ENCODE results near the gene TRUB1. TPM values are rescaled to one million over a fixed set of nuclear protein-coding genes. Genes with fewer than 3 reads are reported as not detected.

TRUB1 gene
- polyA plus RNA-seq, 1 of the 3 experiments (the other 2 are of a cell fraction): 9.9 TPM

GRCh38 chr10:114967071-114967470 lies 29.1 kb downstream of the TRUB1 start:
- Histone ChIP-seq H3K4me2 (no peak overlapping the region), H3F3A (replicated peaks; ENCODE audit: insufficient read depth) (peaks cover 4% of the 10 kb centered on the region), H3K9me3 (no peaks in the 10 kb centered on the region), H3K4me1 (ENCODE audit: control insufficient read depth in 1 of 2, insufficient read depth in 2 of 2, low read depth in 1 of 2, low read length in 1 of 2) (peaks cover 0 to 3% of the 10 kb centered on the region in 2 experiments; a peak in 2 of 4 replicates), H3K4me3 (ENCODE audit: low read depth in 2 of 2, low read length in 1 of 2) (no peak overlapping the region), H2AFZ (ENCODE audit: low read depth) (no peak overlapping the region), H3K36me3 (replicated peaks in 1 of 2; ENCODE audit: control insufficient read depth in 1 of 2, insufficient read depth in 2 of 2, low read length in 1 of 2) (peaks cover 9 to 38% of the 10 kb centered on the region in 2 experiments), H3K27me3 (ENCODE audit: insufficient read depth) (no peaks in the 10 kb centered on the region), H4K20me1 (ENCODE audit: insufficient read depth) (no peaks in the 10 kb centered on the region; the same call in 1 of the 2 replicates), H3K9ac (no peak overlapping the region), H3K27ac (ENCODE audit: low read depth in 2 of 2, low read length in 1 of 2) (peak overlapping the region in 1 of 2 experiments; percentile 43; a peak in 2 of 4 replicates), H3K79me2 (ENCODE audit: insufficient read depth) (peaks cover 65% of the 10 kb centered on the region), H3K9me2 (no peaks in the 10 kb centered on the region)
- no peak for DNase-seq
- POLR2A ChIA-PET: interaction anchor here (2.0 kb wide), 1 partner anchor 29 kb away, joined by 4 read pairs; the partner anchor contains the start of gene TRUB1
- 57% methylated on average over 2 of the region's 2 CpGs for whole genome bisulfite sequencing (ENCODE audit: low lambda C conversion rate)
- TF ChIP-seq FOXM1 (IDR thresholded peaks at IDR 0.05; ENCODE audit: low read depth): no peak
- no peak for TF ChIP-seq POLR2AphosphoS5 (IDR thresholded peaks at IDR 0.05; ENCODE audit: low read depth, low read length)
- TF ChIP-seq, protein P1, sequence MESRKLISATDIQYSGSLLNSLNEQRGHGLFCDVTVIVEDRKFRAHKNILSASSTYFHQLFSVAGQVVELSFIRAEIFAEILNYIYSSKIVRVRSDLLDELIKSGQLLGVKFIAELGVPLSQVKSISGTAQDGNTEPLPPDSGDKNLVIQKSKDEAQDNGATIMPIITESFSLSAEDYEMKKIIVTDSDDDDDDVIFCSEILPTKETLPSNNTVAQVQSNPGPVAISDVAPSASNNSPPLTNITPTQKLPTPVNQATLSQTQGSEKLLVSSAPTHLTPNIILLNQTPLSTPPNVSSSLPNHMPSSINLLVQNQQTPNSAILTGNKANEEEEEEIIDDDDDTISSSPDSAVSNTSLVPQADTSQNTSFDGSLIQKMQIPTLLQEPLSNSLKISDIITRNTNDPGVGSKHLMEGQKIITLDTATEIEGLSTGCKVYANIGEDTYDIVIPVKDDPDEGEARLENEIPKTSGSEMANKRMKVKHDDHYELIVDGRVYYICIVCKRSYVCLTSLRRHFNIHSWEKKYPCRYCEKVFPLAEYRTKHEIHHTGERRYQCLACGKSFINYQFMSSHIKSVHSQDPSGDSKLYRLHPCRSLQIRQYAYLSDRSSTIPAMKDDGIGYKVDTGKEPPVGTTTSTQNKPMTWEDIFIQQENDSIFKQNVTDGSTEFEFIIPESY (IDR thresholded peaks at IDR 0.05; ENCODE audit: borderline replicate concordance, low read depth): no peak
- TF ChIP-seq MEF2A (IDR thresholded peaks at IDR 0.05; ENCODE audit: borderline replicate concordance, low read depth): no peak
- no peak for TF ChIP-seq TEAD4 (IDR thresholded peaks at IDR 0.05; ENCODE audit: borderline replicate concordance, insufficient read depth)
- no peak for TF ChIP-seq CTCF (IDR thresholded peaks at IDR 0.05)
- no peak for TF ChIP-seq EP300 (IDR thresholded peaks at IDR 0.05; ENCODE audit: borderline replicate concordance in 1 of 2, low read depth in 1 of 2, low read length in 1 of 2)
- TF ChIP-seq, protein P2, sequence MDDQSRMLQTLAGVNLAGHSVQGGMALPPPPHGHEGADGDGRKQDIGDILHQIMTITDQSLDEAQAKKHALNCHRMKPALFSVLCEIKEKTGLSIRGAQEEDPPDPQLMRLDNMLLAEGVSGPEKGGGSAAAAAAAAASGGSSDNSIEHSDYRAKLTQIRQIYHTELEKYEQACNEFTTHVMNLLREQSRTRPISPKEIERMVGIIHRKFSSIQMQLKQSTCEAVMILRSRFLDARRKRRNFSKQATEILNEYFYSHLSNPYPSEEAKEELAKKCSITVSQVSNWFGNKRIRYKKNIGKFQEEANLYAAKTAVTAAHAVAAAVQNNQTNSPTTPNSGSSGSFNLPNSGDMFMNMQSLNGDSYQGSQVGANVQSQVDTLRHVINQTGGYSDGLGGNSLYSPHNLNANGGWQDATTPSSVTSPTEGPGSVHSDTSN (IDR thresholded peaks at IDR 0.05): no peak
- TF ChIP-seq ELF1 (IDR thresholded peaks at IDR 0.05): no peak
- CTCF ChIA-PET: interaction anchor here (0.7 to 1.5 kb wide), 2 partner anchors 12 to 19 kb away, joined by 3 read pairs; no protein-coding TSS in a partner anchor

GRCh38 chr10:114970515-114970914 lies 32.5 kb downstream of the TRUB1 start:
- no peak overlapping the region for H3K4me3 ChIP-seq (ENCODE audit: low read depth in 2 of 2, low read length in 1 of 2)
- no peaks in the 10 kb centered on the region for H3K9me2 ChIP-seq
- no peak overlapping the region for H3K9ac ChIP-seq
- peak overlapping the region in 1 of 2 experiments; percentile 39; a peak in 1 of 4 replicates for H3K27ac ChIP-seq (ENCODE audit: low read depth in 2 of 2, low read length in 1 of 2)
- H3K27me3 ChIP-seq (ENCODE audit: insufficient read depth): no peaks in the 10 kb centered on the region
- H3F3A ChIP-seq (replicated peaks; ENCODE audit: insufficient read depth): peaks cover 4% of the 10 kb centered on the region
- TF ChIP-seq RXRA (IDR thresholded peaks at IDR 0.05; ENCODE audit: borderline replicate concordance, low read depth) (no peak), FOXM1 (IDR thresholded peaks at IDR 0.05; ENCODE audit: low read depth) (no peak), NRF1 (IDR thresholded peaks at IDR 0.05; ENCODE audit: low read depth, low read length) (no peak), GABPA (IDR thresholded peaks at IDR 0.05; ENCODE audit: low read depth) (no peak), JUND (IDR thresholded peaks at IDR 0.05) (no peak), SIN3A (IDR thresholded peaks at IDR 0.05; ENCODE audit: borderline replicate concordance, low read depth, low read length) (no peak), FOXJ3 (CRISPR knock-in tag; IDR thresholded peaks at IDR 0.05) (no peak), TEAD4 (IDR thresholded peaks at IDR 0.05; ENCODE audit: borderline replicate concordance, insufficient read depth) (no peak)
- TF ChIP-seq, protein P3, sequence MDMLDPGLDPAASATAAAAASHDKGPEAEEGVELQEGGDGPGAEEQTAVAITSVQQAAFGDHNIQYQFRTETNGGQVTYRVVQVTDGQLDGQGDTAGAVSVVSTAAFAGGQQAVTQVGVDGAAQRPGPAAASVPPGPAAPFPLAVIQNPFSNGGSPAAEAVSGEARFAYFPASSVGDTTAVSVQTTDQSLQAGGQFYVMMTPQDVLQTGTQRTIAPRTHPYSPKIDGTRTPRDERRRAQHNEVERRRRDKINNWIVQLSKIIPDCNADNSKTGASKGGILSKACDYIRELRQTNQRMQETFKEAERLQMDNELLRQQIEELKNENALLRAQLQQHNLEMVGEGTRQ (IDR thresholded peaks at IDR 0.05; ENCODE audit: borderline replicate concordance, low read depth, low read length): no peak
- TF ChIP-seq, protein P4, sequence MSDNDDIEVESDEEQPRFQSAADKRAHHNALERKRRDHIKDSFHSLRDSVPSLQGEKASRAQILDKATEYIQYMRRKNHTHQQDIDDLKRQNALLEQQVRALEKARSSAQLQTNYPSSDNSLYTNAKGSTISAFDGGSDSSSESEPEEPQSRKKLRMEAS (IDR thresholded peaks at IDR 0.05; ENCODE audit: low read depth): no peak
- CTCF ChIA-PET: interaction anchor here (0.9 to 1.4 kb wide), 3 partner anchors 14 to 92 kb away, joined by 3 read pairs; no protein-coding TSS in a partner anchor
- POLR2A ChIA-PET: no interaction called here
- H3K79me2 ChIP-seq (ENCODE audit: insufficient read depth): peaks cover 35% of the 10 kb centered on the region
- peaks cover 27 to 40% of the 10 kb centered on the region in 2 experiments for H3K36me3 ChIP-seq (replicated peaks in 1 of 2; ENCODE audit: control insufficient read depth in 1 of 2, insufficient read depth in 2 of 2, low read length in 1 of 2)
- WGBS (ENCODE audit: low lambda C conversion rate): 85% methylated on average over 4 of the region's 4 CpGs
- no peak overlapping the region for H2AFZ ChIP-seq (ENCODE audit: low read depth)
- H3K4me2 ChIP-seq: no peak overlapping the region
- no peaks in the 10 kb centered on the region; the same call in 1 of the 2 replicates for H4K20me1 ChIP-seq (ENCODE audit: insufficient read depth)
- no peak for DNase-seq
- peaks cover 0 to 3% of the 10 kb centered on the region in 2 experiments; a peak in 2 of 4 replicates for H3K4me1 ChIP-seq (ENCODE audit: control insufficient read depth in 1 of 2, insufficient read depth in 2 of 2, low read depth in 1 of 2, low read length in 1 of 2)
- no peaks in the 10 kb centered on the region for H3K9me3 ChIP-seq

All from SK-N-SH (cell line).